GM18520 (cell line): ENCODE measurements around the gene LGALS7B.
A peak's percentile ranks its signal among the peaks of the same experiment; 100 is the strongest.
"Not testable (repeated sequence)": the region's sequence is repeated elsewhere in the genome, so short reads cannot be mapped to it uniquely, and the experiment has no call there.

Experiments used
- ATAC-seq: cut with Tn5 transposase; IDR thresholded peaks from one replicate; pipeline ENCODE4 v1.9.1; 2021; ENCODE audit not compliant: unreplicated experiment

Gene LGALS7B

GRCh38 chr19:38817081-38817480 lies 28.1 kb downstream of the LGALS7B start:
- no peak for ATAC-seq

GRCh38 chr19:38819231-38819920 lies 30.4 kb downstream of the LGALS7B start:
- ATAC-seq: no peak

- ATAC-seq: not testable (repeated sequence)
Observed at GRCh38 chr19:38821230-38821825, 32.3 kb downstream of the LGALS7B start.

- not testable (repeated sequence) for ATAC-seq
Observed at GRCh38 chr19:38825936-38826335, 36.9 kb downstream of the LGALS7B start.

GRCh38 chr19:38826856-38827551 lies 38.0 kb downstream of the LGALS7B start:
- ATAC-seq: no peak

- not testable (repeated sequence) for ATAC-seq
Observed at GRCh38 chr19:38829203-38829602, 40.2 kb downstream of the LGALS7B start.

GRCh38 chr19:38830039-38830733 lies 41.2 kb downstream of the LGALS7B start:
- ATAC-seq: no peak

- ATAC-seq: peak; percentile 31
Observed at GRCh38 chr19:38831142-38831605, 42.2 kb downstream of the LGALS7B start.

- no peak for ATAC-seq
Observed at GRCh38 chr19:38833092-38833425, 44.1 kb downstream of the LGALS7B start.

- ATAC-seq: no peak
Observed at GRCh38 chr19:38834104-38834490, 45.1 kb downstream of the LGALS7B start.

- ATAC-seq: no peak
Observed at GRCh38 chr19:38834590-38834989, 45.6 kb downstream of the LGALS7B start.

GRCh38 chr19:38836159-38836982 lies 47.4 kb downstream of the LGALS7B start:
- ATAC-seq: no peak

- ATAC-seq: no peak
Observed at GRCh38 chr19:38836983-38837626, 48.1 kb downstream of the LGALS7B start.

GRCh38 chr19:38837656-38838121 lies 48.7 kb downstream of the LGALS7B start:
- no peak for ATAC-seq

GRCh38 chr19:38838208-38838985 lies 49.4 kb downstream of the LGALS7B start:
- no peak for ATAC-seq

- no peak for ATAC-seq
Observed at GRCh38 chr19:38838986-38839761, 50.2 kb downstream of the LGALS7B start.

GRCh38 chr19:38839816-38840582 lies 51.0 kb downstream of the LGALS7B start:
- ATAC-seq: no peak

- no peak for ATAC-seq
Observed at GRCh38 chr19:38840583-38840968, 51.6 kb downstream of the LGALS7B start.
